Loucy (cell line): ENCODE results near the gene CHST10.
A peak's percentile ranks its signal among the peaks of the same experiment; 100 is the strongest.
"Not testable (repeated sequence)": the region's sequence is repeated elsewhere in the genome, so short reads cannot be mapped to it uniquely, and the experiment has no call there.

Experiments
- H2AFZ ChIP-seq: fragments of 200-600 bp; sonication (generic); 2 replicates; pipeline ENCODE4 v1.6.0; 2016; ENCODE audit warnings: antibody characterized with exemption, mild to moderate bottlenecking, low read length, moderate library complexity
- H3F3A ChIP-seq: fragments of 200-600 bp; 2 replicates; pipeline ENCODE4 v1.6.0; 2016; ENCODE audit warnings: antibody characterized with exemption, low read depth, mild to moderate bottlenecking
- H3K27me3 ChIP-seq: fragments of 200-600 bp; sonication (generic); 2 replicates; pipeline ENCODE4 v1.6.1; 2014; ENCODE audit warnings: low read length, mild to moderate bottlenecking; ENCODE audit not compliant: insufficient read depth, poor library complexity, severe bottlenecking
- H3K36me3 ChIP-seq: fragments of 200-600 bp; sonication (generic); 2 replicates; pipeline ENCODE4 v1.6.1; 2016; ENCODE audit warnings: low read length; ENCODE audit not compliant: insufficient read depth
- H3K4me1 ChIP-seq: fragments of 200-600 bp; sonication (generic); 2 replicates; pipeline ENCODE4 v1.5.1; 2014; ENCODE audit warnings: low read length, mild to moderate bottlenecking; ENCODE audit not compliant: insufficient read depth, poor library complexity, severe bottlenecking
- H3K4me2 ChIP-seq: fragments of 200-600 bp; sonication (generic); 2 replicates; pipeline ENCODE4 v1.6.0; 2014; ENCODE audit warnings: antibody characterized with exemption, low read length, low read depth, mild to moderate bottlenecking; ENCODE audit not compliant: poor library complexity, severe bottlenecking
- H3K4me3 ChIP-seq: fragments of 200-600 bp; sonication (generic); 2 replicates; pipeline ENCODE4 v1.5.1; 2014; ENCODE audit warnings: low read length, mild to moderate bottlenecking, mixed read lengths; ENCODE audit not compliant: poor library complexity, severe bottlenecking
- H3K79me2 ChIP-seq: fragments of 200-600 bp; sonication (generic); 2 replicates; pipeline ENCODE4 v1.6.1; 2014; ENCODE audit warnings: low read length; ENCODE audit not compliant: insufficient read depth
- H3K9ac ChIP-seq: fragments of 200-600 bp; sonication (generic); 2 replicates; pipeline ENCODE4 v1.6.0; 2014; ENCODE audit warnings: mild to moderate bottlenecking, low read depth, low read length, moderate library complexity; ENCODE audit not compliant: poor library complexity, severe bottlenecking
- H3K9me2 ChIP-seq: fragments of 200-600 bp; sonication (generic); replicated peaks from 2 replicates; pipeline ENCODE4 v1.6.1; 2016; ENCODE audit warnings: low read depth, low read length, mixed read lengths
- H3K9me3 ChIP-seq: fragments of 200-600 bp; sonication (generic); 2 replicates; pipeline ENCODE4 v1.6.1; 2014; ENCODE audit warnings: mild to moderate bottlenecking, antibody characterized with exemption, low read length, low read depth; ENCODE audit not compliant: insufficient read depth
- H4K20me1 ChIP-seq: fragments of 200-600 bp; sonication (generic); 2 replicates; pipeline ENCODE4 v1.6.0; 2014; ENCODE audit warnings: antibody characterized with exemption, low read length, mild to moderate bottlenecking; ENCODE audit not compliant: insufficient read depth, poor library complexity, severe bottlenecking
- EZH2phosphoT487 ChIP-seq: fragments of 200-600 bp; IDR thresholded peaks from 2 replicates; pipeline ENCODE4 v1.6.1; 2018; ENCODE audit warnings: antibody characterized with exemption, mild to moderate bottlenecking, moderate library complexity, borderline replicate concordance
- TF ChIP-seq, protein P1 (sequence below): fragments of 200-600 bp; sonication (generic); conservative IDR thresholded peaks from 2 replicates; pipeline ENCODE4 v1.5.1; 2014; ENCODE audit warnings: mild to moderate bottlenecking, antibody characterized with exemption, low read length

The CHST10 gene

GRCh38 chr2:100367163-100367562 lies 50.3 kb downstream of the CHST10 start:
- Histone ChIP-seq H3K4me3 (no peak overlapping the region), H3K4me2 (peak overlapping the region; percentile 4), H3K9me3 (no peaks in the 10 kb centered on the region), H3K9ac (no peak overlapping the region), H3K9me2 (no peaks in the 10 kb centered on the region), H3K79me2 (no peaks in the 10 kb centered on the region), H3F3A (no peaks in the 10 kb centered on the region), H4K20me1 (no peaks in the 10 kb centered on the region), H3K36me3 (no peaks in the 10 kb centered on the region), H2AFZ (peak overlapping the region; percentile 58; the same call in 1 of the 2 replicates), H3K27me3 (no peaks in the 10 kb centered on the region), H3K4me1 (peaks cover 5% of the 10 kb centered on the region)
- TF ChIP-seq, protein P1, sequence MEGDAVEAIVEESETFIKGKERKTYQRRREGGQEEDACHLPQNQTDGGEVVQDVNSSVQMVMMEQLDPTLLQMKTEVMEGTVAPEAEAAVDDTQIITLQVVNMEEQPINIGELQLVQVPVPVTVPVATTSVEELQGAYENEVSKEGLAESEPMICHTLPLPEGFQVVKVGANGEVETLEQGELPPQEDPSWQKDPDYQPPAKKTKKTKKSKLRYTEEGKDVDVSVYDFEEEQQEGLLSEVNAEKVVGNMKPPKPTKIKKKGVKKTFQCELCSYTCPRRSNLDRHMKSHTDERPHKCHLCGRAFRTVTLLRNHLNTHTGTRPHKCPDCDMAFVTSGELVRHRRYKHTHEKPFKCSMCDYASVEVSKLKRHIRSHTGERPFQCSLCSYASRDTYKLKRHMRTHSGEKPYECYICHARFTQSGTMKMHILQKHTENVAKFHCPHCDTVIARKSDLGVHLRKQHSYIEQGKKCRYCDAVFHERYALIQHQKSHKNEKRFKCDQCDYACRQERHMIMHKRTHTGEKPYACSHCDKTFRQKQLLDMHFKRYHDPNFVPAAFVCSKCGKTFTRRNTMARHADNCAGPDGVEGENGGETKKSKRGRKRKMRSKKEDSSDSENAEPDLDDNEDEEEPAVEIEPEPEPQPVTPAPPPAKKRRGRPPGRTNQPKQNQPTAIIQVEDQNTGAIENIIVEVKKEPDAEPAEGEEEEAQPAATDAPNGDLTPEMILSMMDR = no peak
- no peak for TF ChIP-seq EZH2phosphoT487

- no peaks in the 10 kb centered on the region for H3K79me2 ChIP-seq
- no peak overlapping the region for H3K4me2 ChIP-seq
- H2AFZ ChIP-seq = no peak overlapping the region
- H3K4me1 ChIP-seq = peaks cover 5% of the 10 kb centered on the region
- TF ChIP-seq EZH2phosphoT487 = no peak
- TF ChIP-seq, protein P1 = no peak
- H3K9ac ChIP-seq = no peak overlapping the region
- H3K36me3 ChIP-seq = no peaks in the 10 kb centered on the region
- no peaks in the 10 kb centered on the region for H3K9me2 ChIP-seq
- H3K4me3 ChIP-seq = no peak overlapping the region
- H4K20me1 ChIP-seq = no peaks in the 10 kb centered on the region
- no peaks in the 10 kb centered on the region for H3K27me3 ChIP-seq
- H3K9me3 ChIP-seq = no peaks in the 10 kb centered on the region
- H3F3A ChIP-seq = no peaks in the 10 kb centered on the region
Observed at GRCh38 chr2:100365434-100365833, 52.0 kb downstream of the CHST10 start.

DNA sequence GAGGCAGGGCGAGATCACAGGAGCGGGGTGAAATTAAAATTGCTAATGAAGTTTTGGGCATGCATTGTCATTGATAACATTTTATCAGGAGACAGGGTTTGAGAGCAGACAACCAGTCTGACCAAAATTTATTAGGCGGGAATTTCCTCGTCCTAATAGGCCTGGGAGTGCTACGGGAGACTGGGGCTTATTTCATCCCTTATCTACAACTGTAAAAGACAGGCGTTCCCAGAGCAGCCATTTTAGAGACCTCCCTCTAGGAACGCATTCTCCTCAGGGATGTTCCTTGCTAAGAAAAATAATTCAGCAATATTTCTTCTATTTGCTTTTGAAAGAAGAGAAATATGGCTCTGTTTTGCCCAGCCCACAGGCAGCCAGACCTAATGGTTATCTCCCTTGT lies 55.2 kb downstream of the CHST10 start:
- not testable (repeated sequence) for H3K27me3 ChIP-seq, H3K4me2 ChIP-seq, H3F3A ChIP-seq, H2AFZ ChIP-seq, H3K79me2 ChIP-seq, H3K4me3 ChIP-seq, H3K9ac ChIP-seq, H3K4me1 ChIP-seq, H4K20me1 ChIP-seq, H3K9me2 ChIP-seq, H3K9me3 ChIP-seq, H3K36me3 ChIP-seq

DNA sequence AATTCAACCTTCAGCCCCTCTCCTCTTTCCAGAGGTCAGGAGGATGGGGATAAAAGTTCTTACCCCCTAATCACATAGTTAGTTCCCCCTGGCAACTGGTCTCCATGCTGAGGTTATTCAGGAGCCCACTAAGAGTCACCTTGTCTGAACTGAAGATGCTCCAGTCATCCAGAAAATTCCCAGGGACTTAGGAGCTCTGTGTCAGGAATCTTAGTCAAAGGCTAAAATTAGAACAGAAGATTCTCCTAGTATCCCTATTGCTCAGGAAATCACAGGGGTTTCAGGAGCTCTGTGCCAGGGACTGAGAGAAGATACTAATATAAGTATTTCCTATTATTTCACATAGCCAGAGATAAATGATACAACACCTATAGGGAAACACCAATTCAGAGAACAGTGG lies 57.9 kb downstream of the CHST10 start:
- H3K79me2 ChIP-seq = no peaks in the 10 kb centered on the region
- no peaks in the 10 kb centered on the region for H3F3A ChIP-seq

More for the DNA sequence above, 57.9 kb downstream of the CHST10 start:
- no peaks in the 10 kb centered on the region for H3K27me3 ChIP-seq
- H2AFZ ChIP-seq = no peak overlapping the region
- no peaks in the 10 kb centered on the region for H3K4me1 ChIP-seq
- no peaks in the 10 kb centered on the region for H3K9me2 ChIP-seq
- TF ChIP-seq EZH2phosphoT487 = no peak
- TF ChIP-seq, protein P1 = no peak
- no peaks in the 10 kb centered on the region for H3K9me3 ChIP-seq
- H4K20me1 ChIP-seq = no peaks in the 10 kb centered on the region
- no peak overlapping the region for H3K9ac ChIP-seq
- no peaks in the 10 kb centered on the region for H3K36me3 ChIP-seq
- H3K4me3 ChIP-seq = no peak overlapping the region
- no peak overlapping the region for H3K4me2 ChIP-seq
